ENCODE results near the gene LY6G5B. TPM values are rescaled to one million over a fixed set of nuclear protein-coding genes. Genes with fewer than 3 reads are reported as not detected.

LY6G5B gene
- total RNA-seq, 1 donor: 4.5 TPM

DNA sequence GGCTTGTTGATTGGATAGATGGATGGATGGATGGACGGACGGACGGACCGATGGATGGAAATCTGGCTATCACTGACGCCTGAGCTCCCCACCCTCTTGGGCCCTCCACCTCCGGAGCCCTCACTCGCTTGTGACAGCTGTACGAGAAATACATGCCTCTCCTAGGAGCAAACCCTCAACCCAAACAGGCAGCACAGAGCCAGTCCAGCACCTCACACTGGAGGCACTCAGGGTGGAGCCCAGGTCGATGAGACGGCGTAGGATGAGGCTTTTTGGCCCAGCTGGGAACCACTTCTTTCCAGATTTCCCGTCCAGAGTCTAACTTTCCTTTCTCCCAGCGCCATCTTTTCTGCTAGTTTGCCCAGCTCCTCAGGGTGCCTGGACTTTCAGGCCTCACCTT, 13.8 kb downstream of the LY6G5B start:
- TF ChIP-seq, protein P1, sequence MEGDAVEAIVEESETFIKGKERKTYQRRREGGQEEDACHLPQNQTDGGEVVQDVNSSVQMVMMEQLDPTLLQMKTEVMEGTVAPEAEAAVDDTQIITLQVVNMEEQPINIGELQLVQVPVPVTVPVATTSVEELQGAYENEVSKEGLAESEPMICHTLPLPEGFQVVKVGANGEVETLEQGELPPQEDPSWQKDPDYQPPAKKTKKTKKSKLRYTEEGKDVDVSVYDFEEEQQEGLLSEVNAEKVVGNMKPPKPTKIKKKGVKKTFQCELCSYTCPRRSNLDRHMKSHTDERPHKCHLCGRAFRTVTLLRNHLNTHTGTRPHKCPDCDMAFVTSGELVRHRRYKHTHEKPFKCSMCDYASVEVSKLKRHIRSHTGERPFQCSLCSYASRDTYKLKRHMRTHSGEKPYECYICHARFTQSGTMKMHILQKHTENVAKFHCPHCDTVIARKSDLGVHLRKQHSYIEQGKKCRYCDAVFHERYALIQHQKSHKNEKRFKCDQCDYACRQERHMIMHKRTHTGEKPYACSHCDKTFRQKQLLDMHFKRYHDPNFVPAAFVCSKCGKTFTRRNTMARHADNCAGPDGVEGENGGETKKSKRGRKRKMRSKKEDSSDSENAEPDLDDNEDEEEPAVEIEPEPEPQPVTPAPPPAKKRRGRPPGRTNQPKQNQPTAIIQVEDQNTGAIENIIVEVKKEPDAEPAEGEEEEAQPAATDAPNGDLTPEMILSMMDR (IDR thresholded peaks at IDR 0.05; ENCODE audit: insufficient read depth, low read length): no peak
- no peak for DNase-seq (ENCODE audit: low read depth)
- no peak overlapping the region for H3K4me3 ChIP-seq (ENCODE audit: low read depth, low read length)

DNA sequence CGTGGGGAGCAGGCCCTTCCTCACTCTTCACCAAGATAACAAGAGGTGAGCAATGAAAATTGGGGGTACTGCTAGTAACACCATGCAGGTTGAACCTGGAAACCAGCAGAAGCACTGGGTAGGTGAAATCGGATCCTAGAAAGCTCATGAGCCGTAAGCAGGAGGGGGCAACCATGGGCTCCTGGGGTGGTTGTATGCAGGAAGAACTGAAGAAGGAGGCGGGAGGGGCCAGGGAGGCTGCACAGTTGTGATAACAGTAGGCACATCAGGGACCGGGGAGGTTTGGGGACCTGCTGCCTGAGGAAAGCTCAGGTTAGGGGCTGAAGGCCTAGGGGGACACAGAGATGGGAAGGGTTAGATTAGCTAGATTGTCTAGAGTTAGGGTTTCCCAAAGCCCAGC, 16.7 kb downstream of the LY6G5B start:
- TF ChIP-seq, protein P1 (IDR thresholded peaks at IDR 0.05; ENCODE audit: insufficient read depth, low read length): no peak
- DNase-seq (ENCODE audit: low read depth): no peak
- H3K4me3 ChIP-seq (ENCODE audit: low read depth, low read length): no peak overlapping the region

DNA sequence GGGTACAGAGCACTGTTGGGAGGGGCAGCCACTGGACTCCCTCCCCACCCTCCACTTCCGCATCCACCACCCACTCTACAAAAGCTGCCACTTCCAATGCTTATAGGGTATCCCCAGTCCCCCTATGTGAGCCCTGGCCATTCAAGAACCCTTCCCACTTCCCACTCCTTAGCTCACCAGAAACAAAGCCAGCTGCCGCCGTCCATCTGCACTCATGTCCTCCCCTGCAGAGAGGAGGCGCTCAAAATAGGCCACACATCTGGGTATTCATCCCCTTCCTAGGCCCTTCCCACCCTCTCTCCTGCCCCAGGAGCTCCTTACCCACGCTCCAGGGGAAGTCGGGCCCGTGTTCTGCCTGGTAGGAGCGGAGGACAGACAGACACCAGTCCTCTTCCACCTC, 17.5 kb downstream of the LY6G5B start:
- no peak overlapping the region for H3K4me3 ChIP-seq (ENCODE audit: low read depth, low read length)
- no peak for DNase-seq (ENCODE audit: low read depth)
- TF ChIP-seq, protein P1 (IDR thresholded peaks at IDR 0.05; ENCODE audit: insufficient read depth, low read length): no peak

DNA sequence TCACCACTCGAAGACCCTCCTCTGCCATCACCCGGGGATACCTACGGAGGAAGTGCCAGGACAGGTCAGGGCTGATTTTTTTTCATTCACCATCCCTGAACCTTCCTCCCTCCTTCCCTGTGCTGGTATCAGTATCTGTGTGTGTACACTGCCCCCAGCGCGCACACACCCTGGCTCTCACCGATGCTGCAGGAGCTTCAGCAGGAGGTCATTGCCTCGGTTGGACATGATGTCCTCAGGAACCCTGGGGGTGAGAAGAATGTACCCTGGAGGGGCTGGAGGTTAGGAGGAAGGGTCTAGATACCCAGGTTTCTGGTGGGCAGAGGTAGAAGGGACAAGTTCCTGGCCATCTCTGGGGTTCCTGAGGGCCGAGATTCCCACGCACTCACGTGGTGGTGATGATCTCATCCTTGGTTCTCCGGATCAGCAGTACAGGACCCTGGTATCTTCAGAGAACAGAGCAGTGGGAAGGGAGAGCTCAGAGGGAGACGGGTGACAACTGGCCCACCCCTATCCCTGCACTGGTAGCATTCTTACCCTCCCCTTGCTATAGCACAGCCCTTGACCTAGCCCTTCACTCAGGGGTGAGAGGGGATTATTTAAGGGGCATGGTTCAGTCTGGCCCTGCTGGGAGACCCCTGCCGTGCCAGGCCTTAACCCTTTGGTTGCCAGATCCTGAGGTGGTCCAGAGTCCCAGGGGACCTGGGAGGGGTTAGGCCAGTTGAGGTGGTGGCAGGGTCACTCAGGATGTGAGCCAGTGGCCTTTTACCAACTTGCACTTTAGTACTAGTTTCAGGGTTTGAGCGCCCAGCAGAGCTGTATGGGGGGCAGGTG, 18.3 kb downstream of the LY6G5B start:
- no peak for DNase-seq (ENCODE audit: low read depth)
- TF ChIP-seq, protein P1 (IDR thresholded peaks at IDR 0.05; ENCODE audit: insufficient read depth, low read length): no peak
- H3K4me3 ChIP-seq (ENCODE audit: low read depth, low read length): no peak overlapping the region

DNA sequence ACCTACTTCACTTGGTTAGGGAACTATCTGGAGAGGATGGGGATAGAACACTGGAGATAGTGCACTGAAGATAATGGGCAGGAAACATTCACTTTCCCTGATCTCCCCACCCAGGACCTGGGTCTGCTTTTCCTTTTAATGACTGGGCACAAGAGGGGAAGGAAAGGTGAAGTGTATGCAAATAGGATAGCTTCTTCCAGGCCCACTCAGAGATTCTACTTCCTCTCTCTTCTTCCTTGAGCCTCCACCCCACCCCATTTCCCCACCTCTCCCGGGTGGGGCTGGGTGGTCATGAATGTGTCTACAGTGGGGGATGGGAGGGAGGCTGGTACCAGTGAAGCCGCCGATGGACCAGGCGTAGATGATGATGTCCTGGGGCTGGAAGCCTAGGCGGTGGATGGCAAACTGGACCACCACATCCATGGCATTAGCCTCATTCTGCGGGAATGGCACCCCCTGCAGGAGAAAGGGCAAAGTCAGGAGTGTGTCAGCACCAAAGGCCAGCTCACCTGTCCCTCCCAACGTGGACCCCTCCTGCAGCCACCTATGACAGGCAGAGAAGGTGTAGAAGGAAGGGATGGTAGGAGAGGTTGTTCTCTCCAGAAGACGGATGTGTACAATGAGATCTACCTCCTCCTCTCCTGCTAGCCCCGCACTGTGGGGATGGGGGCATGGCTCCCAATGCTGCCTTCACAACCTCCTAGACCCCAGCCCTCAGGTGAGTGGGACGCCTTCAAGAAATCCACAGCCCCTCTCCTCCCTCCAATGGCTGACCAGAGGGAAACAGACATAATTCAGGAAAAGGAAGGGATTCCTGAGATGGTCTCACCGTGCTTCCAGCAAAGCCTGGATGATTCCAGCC, 19.7 kb downstream of the LY6G5B start:
- no peak overlapping the region for H3K4me3 ChIP-seq (ENCODE audit: low read depth, low read length)
- no peak for DNase-seq (ENCODE audit: low read depth)
- TF ChIP-seq, protein P1 (IDR thresholded peaks at IDR 0.05; ENCODE audit: insufficient read depth, low read length): peak; percentile 57

DNA sequence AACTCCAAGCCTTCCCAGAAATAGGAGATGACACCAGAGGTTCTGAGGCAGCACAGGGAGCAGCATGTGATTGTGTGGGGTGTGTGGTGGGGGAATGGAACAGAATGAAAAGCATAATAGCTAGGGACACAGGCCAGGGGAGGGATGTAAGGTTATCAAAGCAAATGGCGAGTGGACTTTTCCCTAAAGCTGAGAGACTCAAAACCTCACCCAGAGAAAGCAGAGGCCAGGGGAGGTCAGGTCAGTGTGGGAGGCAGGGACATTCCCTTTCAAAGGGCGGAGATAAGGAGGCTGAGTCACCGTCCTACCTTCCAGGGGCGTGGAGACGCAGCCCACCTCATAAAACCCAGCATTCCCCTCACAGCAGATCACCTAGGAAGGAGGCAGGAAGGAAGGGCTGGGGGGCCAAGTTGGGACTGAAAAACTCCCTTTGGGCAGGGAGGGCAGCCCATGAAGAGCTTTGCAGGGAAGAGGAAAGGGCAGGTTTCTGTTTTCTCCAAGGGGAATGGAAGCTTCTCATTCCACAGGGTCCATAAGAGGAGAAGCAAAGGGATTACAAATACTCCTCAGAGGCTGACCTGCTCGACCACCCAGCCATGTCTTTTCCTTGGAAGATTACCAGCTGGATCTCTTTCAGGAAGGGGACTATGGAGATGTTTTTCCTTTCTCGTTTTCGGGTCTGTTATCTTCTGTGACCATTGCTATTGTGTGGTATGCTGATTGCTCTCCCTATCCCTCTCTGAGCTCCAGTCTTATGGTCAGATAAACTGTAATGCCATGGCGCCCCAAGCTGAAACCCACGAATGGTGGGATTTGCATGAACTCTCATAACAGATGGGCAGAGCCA, 20.7 kb downstream of the LY6G5B start:
- no peak overlapping the region for H3K4me3 ChIP-seq (ENCODE audit: low read depth, low read length)
- no peak for DNase-seq (ENCODE audit: low read depth)
- TF ChIP-seq, protein P1 (IDR thresholded peaks at IDR 0.05; ENCODE audit: insufficient read depth, low read length): no peak

Data from fibroblast of the aortic adventitia (primary cell).